Measurements from ENCODE around the gene PTRH1.

Gene PTRH1

DNA sequence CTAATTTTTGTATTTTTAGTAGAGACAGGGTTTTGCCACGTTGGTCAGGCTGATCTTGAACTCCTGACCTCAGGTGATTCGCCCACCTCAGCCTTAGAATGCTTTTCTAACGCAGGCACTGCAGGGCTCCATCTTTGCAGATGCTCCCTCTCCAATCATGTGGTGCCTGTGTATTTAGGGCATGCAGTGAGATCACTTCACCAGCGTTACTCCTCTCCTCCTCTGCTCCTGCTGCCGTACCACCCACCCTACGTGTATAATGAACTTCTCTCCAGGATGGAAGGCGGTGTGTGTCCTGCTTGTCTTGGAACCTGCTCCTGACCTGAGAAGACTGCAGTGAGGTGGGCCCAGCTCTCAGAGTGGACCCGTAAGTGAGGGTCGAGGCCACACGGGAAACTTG is 22.3 kb downstream of the PTRH1 start:
- DNase-seq, result no peak

DNA sequence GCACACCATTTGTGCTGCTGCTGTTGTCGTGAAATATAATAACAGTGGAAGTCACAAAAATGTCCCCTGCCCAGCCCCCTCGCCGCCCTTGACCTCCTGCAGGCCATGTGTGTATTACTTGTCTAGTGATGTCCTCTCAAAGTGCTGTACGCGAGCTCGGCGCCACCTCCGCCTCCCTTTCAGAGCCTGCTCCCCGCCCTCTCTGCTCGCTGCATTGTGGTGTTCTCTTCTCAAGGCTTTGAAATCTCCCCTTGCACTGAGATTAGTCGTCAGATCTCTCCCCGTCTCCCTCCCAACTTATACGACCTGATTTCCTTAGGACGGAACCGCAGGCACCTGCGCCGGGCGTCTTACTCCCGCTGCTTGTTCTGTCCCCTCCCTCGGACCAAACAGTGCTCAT is 23.4 kb downstream of the PTRH1 start:
- no peak for DNase-seq

DNA sequence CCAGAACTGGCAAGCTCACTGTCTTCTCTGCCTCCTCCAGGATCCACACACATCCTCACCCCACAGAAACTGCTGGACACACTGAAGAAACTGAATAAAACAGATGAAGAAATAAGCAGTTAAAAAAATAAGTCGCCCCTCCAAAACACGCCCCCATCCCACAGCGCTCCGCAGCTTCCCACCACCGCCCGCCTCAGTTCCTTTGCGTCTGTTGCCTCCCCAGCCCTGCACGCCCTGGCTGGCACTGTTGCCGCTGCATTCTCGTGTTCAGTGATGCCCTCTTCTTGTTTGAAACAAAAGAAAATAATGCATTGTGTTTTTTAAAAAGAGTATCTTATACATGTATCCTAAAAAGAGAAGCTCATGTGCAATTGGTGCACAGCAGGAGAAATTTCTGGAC is 24.7 kb downstream of the PTRH1 start:
- DNase-seq, result no peak

DNA sequence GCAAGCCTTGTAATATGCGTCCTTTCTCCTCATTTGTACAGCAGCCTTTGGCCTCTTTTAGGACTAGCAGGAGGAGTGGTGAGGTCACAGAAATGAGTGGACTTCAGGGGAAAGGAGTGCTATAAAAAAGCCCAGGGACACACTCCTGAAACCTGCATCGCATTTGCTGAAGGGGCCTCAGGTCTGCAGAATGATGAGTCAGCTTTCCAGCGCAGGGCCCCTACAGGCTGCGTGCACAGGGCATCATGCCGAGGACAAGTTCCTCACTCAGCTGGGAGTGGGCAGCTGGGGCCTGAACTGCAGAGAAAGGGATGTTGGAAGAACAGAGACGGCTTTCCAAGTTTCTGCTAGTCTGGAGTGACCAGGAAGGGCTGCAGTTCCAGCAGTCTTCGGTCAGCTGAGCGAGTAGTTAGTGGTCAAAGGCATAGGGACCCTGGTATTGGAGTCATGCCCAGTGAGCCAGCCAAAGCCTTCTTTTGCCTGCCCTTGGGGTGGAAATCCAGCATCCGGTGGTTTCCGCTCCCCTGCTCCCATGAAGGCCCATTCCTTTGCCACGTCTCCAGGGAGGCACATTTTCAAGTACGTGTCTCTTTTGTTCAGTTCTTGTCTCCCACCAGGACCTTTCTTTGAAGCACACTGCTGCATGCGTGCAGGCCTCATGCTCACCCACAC is 26.0 kb downstream of the PTRH1 start:
- DNase-seq, result no peak

DNA sequence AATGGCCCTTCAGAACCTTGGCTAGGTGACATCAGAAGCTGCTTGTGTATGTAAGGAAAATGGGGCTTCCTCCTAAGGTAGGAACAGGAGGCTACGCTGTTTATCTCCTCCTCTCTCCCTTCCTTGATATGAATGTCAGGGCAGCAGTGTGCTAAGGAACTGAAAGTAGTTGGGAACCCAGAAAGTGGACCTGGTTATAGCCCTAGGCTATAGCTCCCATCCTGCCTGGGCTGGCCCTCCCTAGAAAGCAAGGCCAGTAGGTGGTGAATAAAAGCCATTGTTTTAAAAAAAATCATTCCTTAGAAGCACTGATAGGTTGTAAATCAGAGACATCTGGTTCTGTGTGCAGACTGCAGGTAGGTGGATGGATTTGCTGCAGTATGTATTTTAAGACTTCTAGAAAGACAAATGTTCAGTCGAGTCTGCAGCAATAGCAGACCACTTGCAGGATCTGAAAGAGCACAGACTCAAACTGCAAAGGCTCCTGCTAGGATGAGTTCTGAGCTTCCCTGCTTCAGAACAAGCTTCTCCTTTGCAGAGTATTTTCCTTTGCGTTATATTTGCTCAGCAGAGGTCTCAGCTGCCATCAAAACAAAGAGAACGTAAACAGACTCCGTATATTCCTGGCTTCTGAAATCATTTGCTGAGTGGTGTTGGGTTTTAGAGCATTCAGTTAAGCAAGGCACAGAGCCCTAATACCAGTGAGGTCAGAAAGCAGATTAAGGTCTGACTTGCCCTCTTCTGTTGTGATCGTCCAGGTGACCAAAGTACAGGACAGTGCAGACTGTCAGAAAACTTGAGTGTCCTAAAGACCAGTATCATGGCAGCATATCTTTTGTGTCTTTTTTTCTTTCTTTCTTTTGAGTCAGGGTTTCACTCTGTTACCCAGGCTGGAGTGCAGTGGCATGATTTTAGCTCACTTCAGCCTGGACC is 28.7 kb downstream of the PTRH1 start:
- DNase-seq, result no peak

DNA sequence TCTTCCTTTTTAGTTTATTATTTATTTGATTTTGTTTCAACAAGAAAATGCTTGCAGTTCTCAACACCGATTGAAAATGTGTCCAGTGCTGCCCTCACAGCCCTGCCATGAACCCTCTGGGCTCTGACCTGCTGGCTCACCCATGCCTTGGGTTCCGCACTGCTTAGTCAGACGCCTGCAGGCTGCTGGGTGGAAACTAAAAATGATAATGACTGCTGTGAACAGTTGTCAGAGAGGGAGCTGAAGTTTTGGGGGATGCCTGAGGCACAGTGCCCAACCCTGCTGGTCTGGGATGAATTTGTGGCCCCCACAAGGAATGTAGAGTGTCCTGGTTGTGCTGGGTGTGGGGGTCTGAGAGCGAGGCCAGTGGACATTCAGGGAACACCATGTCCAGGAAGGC is 30.9 kb downstream of the PTRH1 start:
- no peak for DNase-seq

DNA sequence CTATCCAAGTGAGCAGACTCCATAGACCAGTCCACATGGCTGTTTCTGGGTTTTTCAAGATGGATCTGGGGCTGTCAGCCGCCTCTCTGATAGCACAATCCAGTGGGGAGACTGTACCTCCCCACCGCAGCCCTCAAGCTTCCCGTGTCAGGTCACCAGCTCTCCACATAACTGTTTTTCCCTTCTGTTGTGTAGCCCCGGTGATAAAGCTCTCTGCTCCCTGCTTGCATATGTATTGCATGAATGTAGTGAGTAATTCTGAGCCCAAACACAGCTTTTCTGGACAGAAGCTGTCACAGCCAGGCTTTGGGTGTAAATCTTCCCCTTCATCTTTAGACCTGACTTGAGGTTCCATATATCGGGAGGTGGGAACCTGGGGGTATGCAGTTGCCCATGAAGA is 31.7 kb downstream of the PTRH1 start:
- no peak for DNase-seq

DNA sequence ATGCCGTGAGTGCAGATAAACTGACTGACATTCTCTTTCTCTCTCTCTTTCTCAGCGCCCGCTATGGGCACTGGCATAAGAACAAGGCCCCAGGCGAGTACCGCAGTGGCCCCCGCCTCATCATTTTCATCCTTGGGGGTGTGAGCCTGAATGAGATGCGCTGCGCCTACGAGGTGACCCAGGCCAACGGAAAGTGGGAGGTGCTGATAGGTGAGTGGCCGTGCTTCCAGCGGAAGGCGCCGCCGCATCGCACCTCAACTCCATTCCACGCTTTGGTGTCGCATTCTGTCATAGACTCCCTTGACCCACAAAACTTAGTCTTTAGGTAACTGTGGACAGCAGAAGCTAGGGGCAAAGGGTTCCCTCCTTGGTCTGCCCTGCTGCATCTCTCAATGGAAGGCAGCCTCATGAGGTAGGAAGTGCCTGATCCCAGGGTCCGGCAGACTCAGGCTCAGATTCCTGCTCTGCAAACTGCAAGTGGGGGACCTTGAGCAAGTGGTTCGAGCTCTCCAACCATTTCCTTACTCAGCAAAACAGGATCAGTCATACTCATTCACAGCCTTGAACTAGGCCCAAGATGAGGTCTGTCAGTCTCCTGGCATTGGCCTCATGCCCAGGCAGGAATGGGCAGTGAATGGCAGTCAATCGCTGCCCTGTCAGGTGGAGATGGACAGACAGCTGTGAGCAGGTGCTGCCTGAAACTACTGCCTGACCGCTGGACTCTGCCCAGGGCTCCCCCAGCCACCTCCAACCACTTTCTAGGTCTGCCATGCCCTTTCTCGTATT is 32.9 kb downstream of the PTRH1 start:
- no peak for DNase-seq

DNA sequence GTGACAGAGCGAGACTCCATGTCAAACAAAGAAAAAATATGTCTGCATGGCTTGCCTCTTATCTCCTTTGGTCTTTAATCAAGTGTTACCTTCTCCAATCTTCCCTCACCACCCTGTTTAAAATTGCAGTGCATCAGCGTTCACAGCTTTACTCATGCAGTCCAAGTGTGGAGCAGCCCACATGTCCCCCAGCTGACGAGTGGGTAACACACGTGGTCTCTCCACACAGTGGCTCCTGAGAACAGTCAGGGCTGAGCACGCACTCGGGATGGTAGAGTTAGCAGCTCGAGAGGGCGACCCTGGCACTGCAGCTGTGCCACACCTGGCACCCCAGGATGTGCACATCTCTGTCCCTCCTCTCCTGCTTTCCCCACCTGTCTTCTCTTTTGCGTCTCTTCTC is 34.6 kb downstream of the PTRH1 start:
- DNase-seq, result no peak

DNA sequence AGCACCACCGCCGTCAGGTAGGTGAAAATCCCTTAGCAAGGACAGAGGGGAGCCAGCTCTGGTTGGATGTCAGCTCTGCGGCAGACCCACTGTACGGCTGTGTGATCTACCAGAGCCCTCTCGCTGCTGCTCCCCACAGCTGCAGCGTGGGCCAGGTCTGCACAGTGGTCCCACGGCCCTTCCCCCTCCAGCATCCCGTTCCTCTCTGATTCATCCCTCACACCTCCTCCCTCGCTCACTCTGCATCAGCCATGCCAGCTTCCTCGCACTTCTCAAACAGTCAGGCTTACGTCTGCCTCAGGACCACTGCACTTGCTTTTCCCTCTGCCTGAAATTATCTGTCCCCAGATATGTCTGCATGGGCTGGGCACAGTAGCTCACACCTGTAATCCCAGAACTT is 35.2 kb downstream of the PTRH1 start:
- DNase-seq, result no peak

DNA sequence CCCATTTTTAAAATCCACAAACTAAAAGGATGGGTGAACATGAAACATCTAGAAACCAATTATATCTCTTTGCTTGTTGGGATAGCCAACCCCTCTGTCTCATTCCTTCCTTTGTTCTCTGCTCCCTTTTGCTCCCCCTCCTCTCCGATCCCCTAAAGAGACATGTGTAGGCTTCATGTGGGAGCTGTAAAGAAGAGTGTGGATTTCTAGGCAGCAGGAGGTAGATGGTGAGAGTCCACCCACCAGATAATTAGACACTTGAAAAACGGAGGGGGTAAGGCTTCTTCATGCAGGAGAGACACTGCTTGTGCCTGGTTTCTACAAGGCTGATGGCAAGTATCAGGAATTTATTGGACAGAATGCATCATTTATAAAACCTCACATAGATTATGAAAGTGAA is 36.0 kb downstream of the PTRH1 start:
- no peak for DNase-seq

DNA sequence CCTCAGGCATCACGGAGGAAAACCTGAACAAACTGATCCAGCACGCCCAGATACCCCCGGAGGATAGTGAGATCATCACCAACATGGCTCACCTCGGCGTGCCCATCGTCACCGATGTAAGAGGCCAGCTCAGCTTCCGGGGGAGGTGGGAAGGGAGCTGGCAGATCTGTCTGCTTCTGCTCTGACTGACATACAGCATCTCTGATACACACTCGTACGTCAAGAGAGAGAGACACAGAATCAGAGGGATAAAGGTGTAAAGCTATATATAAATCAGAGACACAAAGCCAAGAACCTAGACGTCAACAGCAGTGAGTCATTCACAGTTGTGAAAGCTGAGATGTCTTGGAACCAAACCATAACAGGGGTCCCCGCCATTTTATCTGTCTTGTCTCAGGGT is 38.8 kb downstream of the PTRH1 start:
- DNase-seq, result no peak

DNA sequence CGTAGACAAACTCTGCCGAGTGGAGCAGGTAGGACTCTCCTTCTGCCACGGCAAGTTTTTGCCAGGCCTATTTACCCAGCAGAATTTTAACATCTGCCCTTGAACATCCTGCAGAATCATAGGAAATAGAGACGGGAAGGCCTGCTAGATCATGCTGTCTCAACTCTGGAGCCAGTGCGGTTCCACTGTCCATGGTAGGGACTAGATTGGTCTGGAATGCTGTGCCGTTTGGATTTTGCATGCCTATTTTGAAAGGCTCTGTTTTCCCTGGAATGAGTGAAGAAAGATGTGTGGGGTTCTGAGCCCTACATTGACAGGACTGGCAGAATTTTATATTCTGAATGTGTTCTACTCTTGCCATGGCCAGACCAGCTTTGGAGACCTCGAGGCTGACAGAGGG is 42.2 kb downstream of the PTRH1 start:
- no peak for DNase-seq

DNA sequence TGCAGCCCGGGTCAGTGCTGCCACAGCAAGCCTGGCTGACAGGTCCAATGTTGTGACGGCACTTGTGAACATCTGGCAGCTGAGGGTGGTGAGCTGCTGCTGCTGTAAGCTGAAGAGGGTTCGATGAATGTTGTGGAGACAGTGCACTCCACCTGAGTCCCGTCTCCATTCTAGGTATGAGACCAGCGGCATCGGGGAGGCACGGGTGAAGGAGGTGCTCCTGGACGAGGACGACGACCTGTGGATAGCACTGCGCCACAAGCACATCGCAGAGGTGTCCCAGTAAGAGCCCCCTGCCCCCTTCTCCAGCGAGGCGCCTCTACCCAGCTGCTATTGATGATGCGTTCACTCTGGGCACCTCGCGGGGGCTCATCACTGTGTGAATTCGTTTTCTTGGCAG is 47.6 kb downstream of the PTRH1 start:
- no peak for DNase-seq

DNA sequence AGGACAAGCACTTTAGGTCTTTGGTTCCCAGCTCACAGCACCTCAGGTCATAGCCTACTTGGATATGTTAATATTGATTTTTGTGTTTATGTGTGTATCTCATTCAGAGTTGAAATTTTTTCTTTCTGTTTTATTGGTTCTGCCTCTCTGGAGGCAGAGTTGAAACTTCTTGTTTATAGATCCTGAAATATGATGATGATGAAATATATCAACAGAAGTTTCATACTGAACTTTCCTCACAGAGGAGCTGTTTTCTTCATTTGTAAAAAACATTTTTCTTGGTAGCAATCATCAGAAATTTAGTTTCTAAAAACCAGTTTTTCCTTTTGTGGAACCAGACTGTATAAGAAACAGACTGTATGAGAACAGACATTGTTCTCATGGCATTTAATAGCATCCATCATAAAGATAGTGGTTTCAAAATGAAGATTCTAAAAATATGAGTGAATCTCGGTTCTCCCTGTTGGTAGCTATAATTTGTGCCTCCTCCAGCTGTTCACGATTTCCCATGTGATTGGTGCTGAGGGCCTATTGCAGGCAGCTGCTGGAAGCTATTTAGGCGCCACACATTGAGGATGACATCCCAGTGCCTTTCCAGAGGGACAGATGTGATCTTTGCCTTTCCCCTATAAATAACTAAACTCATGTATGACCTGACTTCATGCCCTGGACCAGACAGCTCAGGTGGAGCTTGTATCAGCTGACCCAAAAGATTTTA is 48.2 kb downstream of the PTRH1 start:
- DNase-seq, result no peak

DNA sequence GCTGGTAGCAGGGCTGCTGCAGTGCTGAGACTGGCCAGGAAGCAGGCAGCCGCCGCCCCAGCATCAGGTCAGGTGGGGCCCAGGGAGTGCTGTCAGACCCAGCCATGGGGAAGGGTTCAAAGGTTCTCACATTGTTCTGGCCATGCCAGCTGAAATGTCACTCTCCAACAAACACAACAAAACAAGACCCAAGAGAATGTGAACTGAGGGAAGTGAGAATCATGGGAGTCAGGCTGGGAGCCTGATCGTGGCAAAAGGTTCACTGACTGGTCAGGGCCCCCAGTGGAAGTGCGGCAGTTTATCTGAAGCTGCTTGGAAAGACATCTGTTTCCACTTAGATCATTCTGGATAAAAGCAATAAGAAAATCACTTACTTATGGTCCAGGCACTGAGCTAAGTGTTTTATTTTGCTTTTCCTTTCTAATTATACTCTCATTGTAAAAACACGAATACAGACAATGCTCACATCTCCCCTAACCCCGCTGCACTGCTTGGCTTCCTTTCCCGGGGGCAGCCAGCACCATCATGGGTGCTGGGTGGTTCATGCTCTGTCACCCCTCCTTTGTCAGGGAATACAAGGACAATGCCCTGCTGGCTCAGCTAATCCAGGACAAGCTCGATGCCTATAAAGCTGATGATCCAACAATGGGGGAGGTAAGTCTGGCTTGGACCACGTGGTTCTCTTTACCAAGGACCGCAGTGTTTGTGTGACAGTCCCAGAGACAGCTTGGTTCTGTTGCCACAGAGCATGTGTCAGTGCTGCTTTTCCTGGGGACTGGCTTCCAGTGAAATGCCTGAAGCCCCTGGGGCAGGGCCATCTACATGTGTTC is 50.6 kb downstream of the PTRH1 start:
- no peak for DNase-seq

DNA sequence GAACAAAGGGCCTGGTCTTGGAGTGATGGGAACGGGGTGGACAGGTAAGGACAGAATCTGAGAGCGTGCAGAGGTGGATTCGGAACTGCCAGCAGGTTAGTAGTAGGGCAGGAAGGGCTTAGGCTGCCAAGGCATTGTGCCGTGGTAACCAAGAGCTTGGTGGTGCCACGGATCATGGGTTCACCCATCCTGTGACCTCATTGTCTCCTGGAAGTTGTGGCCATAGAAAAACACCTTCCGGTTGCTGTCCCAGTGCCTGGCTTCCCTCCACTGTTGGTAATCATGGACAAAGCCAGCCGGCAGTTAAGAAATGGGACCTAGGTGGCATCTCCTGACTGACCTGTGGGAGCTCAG is 51.2 kb downstream of the PTRH1 start:
- DNase-seq, result no peak
